Peyer's patch (tissue), 4 donors: ENCODE measurements around the gene GPC6.

ENCODE experiments used
- POLR2A ChIP-seq, 2 donors: fragments of 450-650 bp; IDR thresholded peaks; one replicate each; pipeline ENCODE4 v1.5.1; 2017; ENCODE audit warnings: antibody characterized with exemption in 2 of 2, mild to moderate bottlenecking in 2 of 2, moderate library complexity in 2 of 2
- TF ChIP-seq, protein P1 (sequence below), 6 experiments: fragments of 450-650 bp in 4 of 6; fragments of 200-600 bp in 2 of 6; sonication (generic) in 1 of 6; IDR thresholded peaks; one replicate each; pipeline ENCODE4 v1.5.1; 2017 to 2019; ENCODE audit warnings: antibody characterized with exemption in 6 of 6, mild to moderate bottlenecking in 3 of 6, moderate library complexity in 1 of 6

DNA sequence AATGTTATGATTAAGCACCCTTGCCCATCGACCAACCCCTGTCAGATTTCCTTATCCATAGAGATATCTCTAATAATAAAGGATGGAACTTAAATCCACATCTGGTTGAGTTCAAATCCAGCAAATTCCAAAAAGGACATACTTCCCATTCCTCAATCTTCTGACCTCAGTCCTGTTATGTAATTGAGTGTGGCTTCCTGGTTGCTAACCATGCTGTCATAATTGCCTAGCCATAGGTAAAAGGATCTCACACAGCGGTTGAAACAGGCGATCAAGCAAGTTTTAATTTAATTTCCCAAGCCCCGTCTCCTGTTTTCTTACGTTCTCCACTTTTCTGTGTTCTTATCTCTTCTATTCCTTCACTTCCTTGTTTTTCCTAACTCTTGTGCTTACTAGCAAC, 550.3 kb downstream of the GPC6 start:
- TF ChIP-seq, protein P1, sequence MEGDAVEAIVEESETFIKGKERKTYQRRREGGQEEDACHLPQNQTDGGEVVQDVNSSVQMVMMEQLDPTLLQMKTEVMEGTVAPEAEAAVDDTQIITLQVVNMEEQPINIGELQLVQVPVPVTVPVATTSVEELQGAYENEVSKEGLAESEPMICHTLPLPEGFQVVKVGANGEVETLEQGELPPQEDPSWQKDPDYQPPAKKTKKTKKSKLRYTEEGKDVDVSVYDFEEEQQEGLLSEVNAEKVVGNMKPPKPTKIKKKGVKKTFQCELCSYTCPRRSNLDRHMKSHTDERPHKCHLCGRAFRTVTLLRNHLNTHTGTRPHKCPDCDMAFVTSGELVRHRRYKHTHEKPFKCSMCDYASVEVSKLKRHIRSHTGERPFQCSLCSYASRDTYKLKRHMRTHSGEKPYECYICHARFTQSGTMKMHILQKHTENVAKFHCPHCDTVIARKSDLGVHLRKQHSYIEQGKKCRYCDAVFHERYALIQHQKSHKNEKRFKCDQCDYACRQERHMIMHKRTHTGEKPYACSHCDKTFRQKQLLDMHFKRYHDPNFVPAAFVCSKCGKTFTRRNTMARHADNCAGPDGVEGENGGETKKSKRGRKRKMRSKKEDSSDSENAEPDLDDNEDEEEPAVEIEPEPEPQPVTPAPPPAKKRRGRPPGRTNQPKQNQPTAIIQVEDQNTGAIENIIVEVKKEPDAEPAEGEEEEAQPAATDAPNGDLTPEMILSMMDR (IDR thresholded peaks at IDR 0.05), result no peak
- TF ChIP-seq POLR2A (IDR thresholded peaks at IDR 0.05), result no peak
